ENCODE measurements around the gene AKR7A2.
"Not testable (repeated sequence)": the region's sequence is repeated elsewhere in the genome, so short reads cannot be mapped to it uniquely, and the experiment has no call there.

Gene AKR7A2

GRCh38 chr1:19308509-19308907 lies 3.4 kb downstream of the AKR7A2 start:
- TF ChIP-seq CTCF (IDR thresholded peaks at IDR 0.05; ENCODE audit: low read depth, low read length, missing control alignments): no peak
- H3K4me3 ChIP-seq (replicated peaks; ENCODE audit: low read depth, low read length): no peak overlapping the region
- DNase-seq (ENCODE audit: extremely low read depth, low read depth): no peak

DNA sequence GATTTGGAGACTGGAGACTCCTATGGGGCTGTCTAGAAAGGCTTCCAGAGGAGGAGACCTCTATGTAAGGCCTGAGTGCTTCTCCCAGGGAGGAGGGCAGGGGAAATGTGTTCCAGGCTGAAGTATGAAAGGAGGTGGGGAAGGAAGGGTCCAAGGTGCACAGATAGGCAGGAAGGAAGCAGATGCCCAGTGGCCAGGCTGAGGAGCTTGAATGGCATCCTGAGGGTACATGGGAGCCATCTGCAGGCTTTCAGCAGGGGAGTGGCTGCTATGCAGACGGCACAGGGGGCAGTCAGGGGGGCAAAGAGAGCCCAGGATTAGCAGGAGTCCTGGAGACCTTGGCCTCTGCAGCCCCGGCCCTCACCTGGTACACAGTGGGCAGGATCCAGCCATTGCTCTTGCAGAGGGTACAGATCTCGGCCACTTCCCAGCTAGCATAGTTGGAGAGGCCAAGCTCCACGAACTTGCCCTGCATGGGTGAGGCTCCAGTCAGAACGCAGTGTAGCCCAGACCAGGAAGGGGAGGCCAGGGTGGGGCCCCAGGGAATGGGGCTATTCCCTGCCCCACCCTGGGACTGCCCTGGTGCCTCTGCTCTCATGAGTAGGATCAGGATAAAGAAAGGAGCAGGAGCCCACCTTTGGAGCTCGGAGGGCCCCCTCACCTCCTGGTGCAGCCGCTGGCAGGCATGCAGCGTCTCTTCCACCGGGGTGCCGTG lies 4.0 kb downstream of the AKR7A2 start:
- TF ChIP-seq CTCF (IDR thresholded peaks at IDR 0.05; ENCODE audit: low read depth, low read length, missing control alignments): no peak
- DNase-seq (ENCODE audit: extremely low read depth, low read depth): no peak
- H3K4me3 ChIP-seq (replicated peaks; ENCODE audit: low read depth, low read length): no peak overlapping the region

DNA sequence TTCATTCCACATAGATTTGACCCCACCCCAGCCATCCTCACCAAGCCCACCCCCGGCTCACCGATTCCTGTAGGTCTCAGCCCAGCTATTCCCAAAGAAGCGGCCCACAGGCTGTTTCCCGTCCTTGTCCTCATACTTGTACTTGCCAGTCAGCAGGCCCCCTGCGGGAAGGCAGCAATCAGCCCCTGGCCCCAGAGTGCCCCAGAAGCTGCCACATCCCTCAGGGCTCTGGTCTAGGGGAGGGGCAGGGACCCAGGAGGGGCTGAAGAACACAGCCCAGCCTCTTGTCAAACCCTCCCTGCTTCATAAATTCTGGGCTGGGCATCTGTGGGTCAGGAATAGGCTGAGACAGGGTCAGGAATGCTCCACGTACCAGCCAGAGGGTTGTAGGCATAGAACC lies 5.0 kb downstream of the AKR7A2 start:
- no peak for TF ChIP-seq CTCF (IDR thresholded peaks at IDR 0.05; ENCODE audit: low read depth, low read length, missing control alignments)
- no peak overlapping the region for H3K4me3 ChIP-seq (replicated peaks; ENCODE audit: low read depth, low read length)
- no peak for DNase-seq (ENCODE audit: extremely low read depth, low read depth)

DNA sequence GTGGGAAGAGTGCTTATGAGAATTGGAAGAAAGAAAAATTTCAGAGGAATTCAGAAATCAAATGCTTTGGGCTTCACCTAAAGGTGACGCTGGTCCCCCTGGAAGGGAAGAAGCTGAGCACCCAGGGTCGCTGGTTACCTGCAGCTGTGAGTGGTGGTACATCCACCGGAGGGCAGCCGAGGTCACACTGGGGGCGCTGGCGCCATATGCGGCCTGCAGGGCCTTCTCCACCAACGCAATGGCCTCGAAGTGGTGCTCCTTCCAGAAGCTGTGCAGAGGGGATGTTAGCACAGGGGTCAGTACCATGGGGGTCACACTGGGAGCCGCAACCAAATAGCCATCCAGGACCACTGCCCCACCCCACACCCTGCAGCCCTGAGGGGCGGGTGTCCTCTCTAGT lies 6.1 kb downstream of the AKR7A2 start:
- DNase-seq (ENCODE audit: extremely low read depth, low read depth): no peak
- TF ChIP-seq CTCF (IDR thresholded peaks at IDR 0.05; ENCODE audit: low read depth, low read length, missing control alignments): no peak
- H3K4me3 ChIP-seq (replicated peaks; ENCODE audit: low read depth, low read length): no peak overlapping the region

DNA sequence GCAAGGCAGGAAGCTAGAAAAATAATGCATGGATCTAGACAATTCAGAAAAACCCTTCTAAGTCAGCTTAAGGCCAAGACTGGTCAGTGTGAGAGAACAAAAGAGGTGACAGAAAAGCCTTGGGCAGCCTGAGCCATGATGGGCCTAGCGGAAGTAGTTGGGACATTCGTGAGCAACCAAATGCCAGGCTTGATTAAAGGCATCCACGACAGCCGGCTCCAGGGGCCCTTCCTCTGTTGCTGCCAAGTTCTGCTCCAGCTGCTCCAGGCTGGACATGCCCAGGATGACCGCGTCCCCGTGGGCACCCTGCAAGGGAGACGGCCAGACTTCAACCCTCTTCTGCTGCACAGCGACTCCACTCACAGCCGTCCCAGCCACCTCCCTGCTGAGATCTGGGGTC lies 7.9 kb downstream of the AKR7A2 start:
- not testable (repeated sequence) for H3K4me3 ChIP-seq (replicated peaks; ENCODE audit: low read depth, low read length); DNase-seq (ENCODE audit: extremely low read depth, low read depth)

- H3K4me3 ChIP-seq (replicated peaks; ENCODE audit: low read depth, low read length): no peak overlapping the region
- no peak for TF ChIP-seq CTCF (IDR thresholded peaks at IDR 0.05; ENCODE audit: low read depth, low read length, missing control alignments)
- DNase-seq (ENCODE audit: extremely low read depth, low read depth): no peak
Measured at GRCh38 chr1:19300211-19300610, 11.7 kb downstream of the AKR7A2 start.

DNA sequence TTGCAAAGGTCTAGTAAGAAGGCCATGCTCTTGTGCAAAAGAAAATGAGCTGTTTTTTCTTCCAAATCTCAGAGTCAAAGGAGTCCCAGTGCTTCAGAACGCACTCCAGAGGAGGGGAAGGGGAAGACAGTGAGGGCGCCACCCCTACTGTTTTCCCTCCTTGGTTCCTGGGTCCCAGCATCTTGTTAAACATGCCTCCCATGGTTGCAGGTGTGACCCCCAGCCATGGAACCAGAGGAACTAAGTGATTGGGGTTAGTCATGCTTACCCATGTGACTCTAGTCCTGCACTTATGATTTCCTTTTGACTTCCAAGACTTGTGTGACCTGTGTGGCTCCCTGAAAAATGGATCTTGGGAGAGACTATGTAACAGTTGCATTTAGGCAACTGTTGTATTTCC lies 17.3 kb downstream of the AKR7A2 start:
- H3K4me3 ChIP-seq (replicated peaks; ENCODE audit: low read depth, low read length): no peak overlapping the region
- no peak for DNase-seq (ENCODE audit: extremely low read depth, low read depth)
- TF ChIP-seq CTCF (IDR thresholded peaks at IDR 0.05; ENCODE audit: low read depth, low read length, missing control alignments): no peak

All from HFF-Myc (cell line).